K562 (cell line): Measurements from ENCODE around the gene TAF8. TPM values are rescaled to one million over a fixed set of nuclear protein-coding genes. Genes with fewer than 3 reads are reported as not detected.

ENCODE experiments used
- BRF2 ChIP-seq: IDR thresholded peaks from 3 replicates; pipeline ENCODE4 v1.6.1; 2011; ENCODE audit warnings: borderline replicate concordance, mild to moderate bottlenecking; ENCODE audit not compliant: insufficient read length, insufficient read depth
- LARP7 ChIP-seq: fragments of 450-650 bp; IDR thresholded peaks from 2 replicates; pipeline ENCODE4 v1.6.1; 2016
- MAFK ChIP-seq: IDR thresholded peaks from 2 replicates; pipeline ENCODE4 v1.6.1; 2011; ENCODE audit warnings: low read length, improper control_type of control experiment
- MXD1 ChIP-seq: fragments of 250-450 bp; sonication (Bioruptor Pico); IDR thresholded peaks from 2 replicates; pipeline ENCODE4 v1.8.0; 2021; ENCODE audit warnings: borderline replicate concordance, mild to moderate bottlenecking, moderate library complexity; ENCODE audit not compliant: poor library complexity, severe bottlenecking
- NR2C2 ChIP-seq, 2 experiments: fragments of 200-800 bp in 1 of 2; sonication (Bioruptor generic) in 1 of 2; sonication (generic) in 1 of 2; formaldehyde crosslinking in 1 of 2; IDR thresholded peaks; 2 replicates each; pipeline versions ENCODE4 v1.6.1 to v1.8.0; 2016 to 2022; ENCODE audit warnings: mild to moderate bottlenecking in 1 of 2, missing compliant biosample characterization in 1 of 2, missing genetic modification characterization in 1 of 2, missing genetic modification reagents in 1 of 2
- NR4A1 ChIP-seq, 2 experiments: fragments of 250-450 bp in 1 of 2; fragments of 450-650 bp in 1 of 2; sonication (Bioruptor Pico) in 1 of 2; IDR thresholded peaks; 2 replicates each; pipeline versions ENCODE4 v1.4.0 to v1.6.1; 2016 to 2020; ENCODE audit warnings: mild to moderate bottlenecking in 2 of 2, missing compliant biosample characterization in 1 of 2, missing genetic modification characterization in 1 of 2, moderate library complexity in 1 of 2
- ZNF639 ChIP-seq, 2 experiments: fragments of 200-800 bp in 1 of 2; sonication (Bioruptor generic) in 1 of 2; sonication (generic) in 1 of 2; formaldehyde crosslinking in 1 of 2; IDR thresholded peaks in 1 of 2; conservative IDR thresholded peaks in 1 of 2; 2 replicates each; pipeline versions ENCODE4 v1.5.0 to v1.6.1; 2016 to 2020; ENCODE audit warnings: missing compliant biosample characterization in 1 of 2, missing genetic modification characterization in 1 of 2, missing genetic modification reagents in 1 of 2
- polyA plus RNA-seq, 8 experiments: library from polyadenylated mRNA; depleted of rRNA in 4 of 8; stranded (reverse) in 5 of 8; unstranded in 3 of 8; fragments of >200 nt; fragmentation: Nextera tagmentation in 2 of 8; fragmentation: Illumina TruSeq in 1 of 8; extraction: Ambion mirVana in 2 of 8; extraction: Trizol in 1 of 8; gene quantifications; 2 replicates each; pipeline versions ENCODE4 v1.2.1 to v1.2.3, GENCODE V29; 2011 to 2014; ENCODE audit warnings: inconsistent platforms in 1 of 8, missing spikeins in 1 of 8
- total RNA-seq, 7 experiments: library from RNA; depleted of rRNA in 6 of 7; stranded (reverse); fragments of >200 nt in 6 of 7; fragmentation: Illumina TruSeq in 2 of 7; extraction: Trizol in 2 of 7; gene quantifications; 2 replicates each; pipeline versions ENCODE4 v1.2.1 to v1.2.3, GENCODE V29; 2011 to 2021; ENCODE audit warnings: low replicate concordance in 1 of 7
- TF ChIP-seq, protein P1 (sequence below), 2 experiments: IDR thresholded peaks; 2 replicates each; pipeline ENCODE4 v1.6.1; 2012; ENCODE audit warnings: improper control_type of control experiment in 2 of 2, low read depth in 2 of 2, low read length in 2 of 2, borderline replicate concordance in 1 of 2

Gene TAF8
- total and polyA plus RNA-seq, 9 of the 15 experiments (the other 6 are each of a cell fraction or from before 2014, with no cell fraction given): 29.4 to 84.0 (median 52.6) TPM

GRCh38 chr6:42040856-42041480 lies 9.4 kb upstream of the TAF8 start (continued):
- TF ChIP-seq, protein P1, sequence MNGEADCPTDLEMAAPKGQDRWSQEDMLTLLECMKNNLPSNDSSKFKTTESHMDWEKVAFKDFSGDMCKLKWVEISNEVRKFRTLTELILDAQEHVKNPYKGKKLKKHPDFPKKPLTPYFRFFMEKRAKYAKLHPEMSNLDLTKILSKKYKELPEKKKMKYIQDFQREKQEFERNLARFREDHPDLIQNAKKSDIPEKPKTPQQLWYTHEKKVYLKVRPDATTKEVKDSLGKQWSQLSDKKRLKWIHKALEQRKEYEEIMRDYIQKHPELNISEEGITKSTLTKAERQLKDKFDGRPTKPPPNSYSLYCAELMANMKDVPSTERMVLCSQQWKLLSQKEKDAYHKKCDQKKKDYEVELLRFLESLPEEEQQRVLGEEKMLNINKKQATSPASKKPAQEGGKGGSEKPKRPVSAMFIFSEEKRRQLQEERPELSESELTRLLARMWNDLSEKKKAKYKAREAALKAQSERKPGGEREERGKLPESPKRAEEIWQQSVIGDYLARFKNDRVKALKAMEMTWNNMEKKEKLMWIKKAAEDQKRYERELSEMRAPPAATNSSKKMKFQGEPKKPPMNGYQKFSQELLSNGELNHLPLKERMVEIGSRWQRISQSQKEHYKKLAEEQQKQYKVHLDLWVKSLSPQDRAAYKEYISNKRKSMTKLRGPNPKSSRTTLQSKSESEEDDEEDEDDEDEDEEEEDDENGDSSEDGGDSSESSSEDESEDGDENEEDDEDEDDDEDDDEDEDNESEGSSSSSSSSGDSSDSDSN (IDR thresholded peaks at IDR 0.05; ENCODE audit: borderline replicate concordance in 1 of 2, low read depth in 2 of 2, low read length in 2 of 2): no peak
- TF ChIP-seq ZNF639 (CRISPR knock-in tag; conservative IDR thresholded peaks at IDR 0.05 in 1 of 2, IDR thresholded peaks at IDR 0.05 in 1 of 2): no peak
- TF ChIP-seq NR2C2 (CRISPR knock-in tag; IDR thresholded peaks at IDR 0.05): no peak
- TF ChIP-seq NR2C2 (tag; IDR thresholded peaks at IDR 0.05): no peak
- TF ChIP-seq MAFK: no peak
- no peak for TF ChIP-seq LARP7
- no peak for TF ChIP-seq MXD1
- no peak for TF ChIP-seq NR4A1 (CRISPR knock-in tag; IDR thresholded peaks at IDR 0.05)
- TF ChIP-seq NR4A1 (tag; IDR thresholded peaks at IDR 0.05): no peak
- TF ChIP-seq BRF2: no peak
